ENCODE data around the gene ADAM33.

The ADAM33 gene

GRCh38 chr20:3681931-3682781 lies at the start of gene ADAM33:
Gene ADAM33 (minus strand): TSS chr20:3682010. CDS start chr20:3682004, 6 bp downstream.
- TF ChIP-seq CTCF (IDR thresholded peaks at IDR 0.05; ENCODE audit: low read depth, low read length): no peak
- DNase-seq (ENCODE audit: extremely low read depth, low read depth): no peak

- DNase-seq (ENCODE audit: extremely low read depth, low read depth): no peak
- TF ChIP-seq CTCF (IDR thresholded peaks at IDR 0.05; ENCODE audit: low read depth, low read length): no peak
These were observed 49.2 kb upstream of the ADAM33 start for GRCh38 chr20:3730803-3731672.

- no peak for TF ChIP-seq CTCF (IDR thresholded peaks at IDR 0.05; ENCODE audit: low read depth, low read length)
- DNase-seq (ENCODE audit: extremely low read depth, low read depth): no peak
These were observed 48.2 kb upstream of the ADAM33 start for GRCh38 chr20:3729811-3730540.

GRCh38 chr20:3729378-3729777 lies 47.6 kb upstream of the ADAM33 start:
- TF ChIP-seq CTCF (IDR thresholded peaks at IDR 0.05; ENCODE audit: low read depth, low read length): no peak
- DNase-seq (ENCODE audit: extremely low read depth, low read depth): no peak

GRCh38 chr20:3728876-3729275 lies 47.1 kb upstream of the ADAM33 start:
- no peak for TF ChIP-seq CTCF (IDR thresholded peaks at IDR 0.05; ENCODE audit: low read depth, low read length)
- DNase-seq (ENCODE audit: extremely low read depth, low read depth): no peak

GRCh38 chr20:3728354-3728753 lies 46.5 kb upstream of the ADAM33 start:
- TF ChIP-seq CTCF (IDR thresholded peaks at IDR 0.05; ENCODE audit: low read depth, low read length): no peak
- DNase-seq (ENCODE audit: extremely low read depth, low read depth): no peak
